ENCODE measurements around the gene ATF2.

ATF2 gene, protein sequence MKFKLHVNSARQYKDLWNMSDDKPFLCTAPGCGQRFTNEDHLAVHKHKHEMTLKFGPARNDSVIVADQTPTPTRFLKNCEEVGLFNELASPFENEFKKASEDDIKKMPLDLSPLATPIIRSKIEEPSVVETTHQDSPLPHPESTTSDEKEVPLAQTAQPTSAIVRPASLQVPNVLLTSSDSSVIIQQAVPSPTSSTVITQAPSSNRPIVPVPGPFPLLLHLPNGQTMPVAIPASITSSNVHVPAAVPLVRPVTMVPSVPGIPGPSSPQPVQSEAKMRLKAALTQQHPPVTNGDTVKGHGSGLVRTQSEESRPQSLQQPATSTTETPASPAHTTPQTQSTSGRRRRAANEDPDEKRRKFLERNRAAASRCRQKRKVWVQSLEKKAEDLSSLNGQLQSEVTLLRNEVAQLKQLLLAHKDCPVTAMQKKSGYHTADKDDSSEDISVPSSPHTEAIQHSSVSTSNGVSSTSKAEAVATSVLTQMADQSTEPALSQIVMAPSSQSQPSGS

DNA sequence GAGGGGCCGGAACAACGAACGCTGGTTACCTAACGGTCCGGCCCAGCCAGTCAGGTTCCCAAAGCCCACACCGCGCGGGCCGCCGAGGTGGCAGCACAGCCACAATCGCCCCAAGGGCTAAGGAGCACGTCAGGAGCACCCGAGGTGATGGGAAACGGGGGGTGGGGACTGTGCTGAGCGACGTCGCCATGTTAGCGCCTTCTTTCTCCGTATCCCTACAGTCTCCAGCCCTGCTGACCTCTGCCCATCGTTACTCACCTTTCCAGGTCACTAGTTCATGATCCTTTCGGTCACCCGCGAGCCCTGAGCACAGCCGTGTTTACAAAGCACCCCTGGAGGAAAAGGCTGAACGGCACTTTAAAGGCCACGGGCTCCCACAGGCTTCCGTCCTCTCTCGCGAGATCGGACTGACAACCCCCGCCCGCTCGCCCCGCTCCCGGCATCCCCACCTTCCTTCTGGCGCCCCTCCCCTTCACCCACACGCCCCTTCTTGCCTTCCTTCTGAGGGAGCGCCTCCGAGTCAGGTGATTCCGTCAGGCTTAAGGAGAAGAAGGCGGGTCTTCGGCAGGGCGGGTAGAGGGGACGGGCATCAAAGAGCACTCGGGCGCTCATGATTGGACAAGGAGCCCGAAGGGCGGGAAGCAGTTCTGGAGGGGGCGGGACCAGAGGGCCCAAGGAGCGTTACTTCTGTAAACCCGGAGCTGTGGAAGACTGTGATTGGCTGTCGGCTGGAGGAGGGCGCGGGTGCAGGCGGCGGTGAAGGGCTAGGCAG lies at the start of gene ATF2:
Gene ATF2, minus strand, starts transcription at position 412 of the 772 bp plus-strand sequence. CDS start 31,760 bp downstream, outside the sequence.
- TF ChIP-seq EZH2phosphoT487 (IDR thresholded peaks at IDR 0.05; ENCODE audit: low read depth), result no peak
- TF ChIP-seq, protein P1, sequence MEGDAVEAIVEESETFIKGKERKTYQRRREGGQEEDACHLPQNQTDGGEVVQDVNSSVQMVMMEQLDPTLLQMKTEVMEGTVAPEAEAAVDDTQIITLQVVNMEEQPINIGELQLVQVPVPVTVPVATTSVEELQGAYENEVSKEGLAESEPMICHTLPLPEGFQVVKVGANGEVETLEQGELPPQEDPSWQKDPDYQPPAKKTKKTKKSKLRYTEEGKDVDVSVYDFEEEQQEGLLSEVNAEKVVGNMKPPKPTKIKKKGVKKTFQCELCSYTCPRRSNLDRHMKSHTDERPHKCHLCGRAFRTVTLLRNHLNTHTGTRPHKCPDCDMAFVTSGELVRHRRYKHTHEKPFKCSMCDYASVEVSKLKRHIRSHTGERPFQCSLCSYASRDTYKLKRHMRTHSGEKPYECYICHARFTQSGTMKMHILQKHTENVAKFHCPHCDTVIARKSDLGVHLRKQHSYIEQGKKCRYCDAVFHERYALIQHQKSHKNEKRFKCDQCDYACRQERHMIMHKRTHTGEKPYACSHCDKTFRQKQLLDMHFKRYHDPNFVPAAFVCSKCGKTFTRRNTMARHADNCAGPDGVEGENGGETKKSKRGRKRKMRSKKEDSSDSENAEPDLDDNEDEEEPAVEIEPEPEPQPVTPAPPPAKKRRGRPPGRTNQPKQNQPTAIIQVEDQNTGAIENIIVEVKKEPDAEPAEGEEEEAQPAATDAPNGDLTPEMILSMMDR (IDR thresholded peaks at IDR 0.05; ENCODE audit: low read depth, low read length), result no peak
- H3K4me2 ChIP-seq (ENCODE audit: low read length), result peak within 1 kb of the TSS; percentile 73
- no peaks in the 10 kb centered on the region for H3K9me3 ChIP-seq (ENCODE audit: insufficient read depth, low read length)
- peak within 1 kb of the TSS; percentile 60 for H3K27ac ChIP-seq (ENCODE audit: low read length)
- peak within 1 kb of the TSS; percentile 85 for H3K9ac ChIP-seq (ENCODE audit: low read length)
- peaks cover 19% of the 10 kb centered on the region for H3K4me1 ChIP-seq (ENCODE audit: low read length)
- H3K4me3 ChIP-seq (ENCODE audit: low read length), result peak within 1 kb of the TSS; percentile 85
- peak within 1 kb of the TSS; percentile 62 for H2AFZ ChIP-seq (ENCODE audit: low read depth, low read length)
- no peaks in the 10 kb centered on the region for H3K27me3 ChIP-seq (ENCODE audit: low read depth, low read length)
- peaks cover 48% of the 10 kb centered on the region for H3K79me2 ChIP-seq (ENCODE audit: low read length)
- peaks cover 20% of the 10 kb centered on the region for H4K20me1 ChIP-seq (ENCODE audit: insufficient read depth, low read length)
- no peaks in the 10 kb centered on the region for H3K36me3 ChIP-seq (replicated peaks; ENCODE audit: low read depth, low read length)

DNA sequence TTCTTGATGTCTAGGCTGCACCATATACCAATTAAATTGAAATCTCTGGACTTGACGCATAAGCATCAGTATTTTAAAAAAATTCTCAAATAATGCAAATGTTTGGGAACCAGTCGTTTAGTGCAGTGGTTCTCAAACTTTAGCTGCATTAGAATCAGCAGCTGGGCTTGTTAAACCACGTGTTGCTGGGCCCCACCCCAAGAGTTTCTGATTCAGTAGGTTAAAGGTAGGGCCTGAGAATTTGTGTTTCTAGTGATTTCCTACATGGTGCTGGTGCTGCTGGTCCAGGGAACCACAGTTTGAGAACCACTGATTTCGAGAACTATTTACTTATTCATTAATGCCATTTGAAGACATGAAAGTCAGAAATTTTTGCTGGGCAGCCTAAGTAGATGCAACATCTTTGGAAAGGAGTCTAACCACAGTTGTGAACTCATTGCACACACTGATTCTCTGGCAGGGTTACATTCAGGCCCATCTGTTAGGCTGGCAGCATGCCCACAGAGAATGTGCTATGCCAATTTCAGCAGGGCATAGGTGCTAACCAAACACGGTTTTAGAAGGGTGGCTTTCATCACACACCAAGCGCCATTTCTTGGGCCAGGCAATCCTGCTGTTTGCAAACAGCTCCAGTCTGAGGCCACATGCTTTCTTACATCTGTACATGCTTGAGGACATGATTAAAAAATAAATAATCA lies 39.9 kb upstream of the ATF2 start:
- H3K4me3 ChIP-seq (ENCODE audit: low read length), result no peak overlapping the region
- H3K27me3 ChIP-seq (ENCODE audit: low read depth, low read length), result no peaks in the 10 kb centered on the region
- peaks cover 8% of the 10 kb centered on the region; the same call in 1 of the 2 replicates for H3K4me1 ChIP-seq (ENCODE audit: low read length)
- H2AFZ ChIP-seq (ENCODE audit: low read depth, low read length), result no peak overlapping the region
- H3K36me3 ChIP-seq (replicated peaks; ENCODE audit: low read depth, low read length), result no peaks in the 10 kb centered on the region
- no peak overlapping the region for H3K4me2 ChIP-seq (ENCODE audit: low read length)
- H3K27ac ChIP-seq (ENCODE audit: low read length), result no peak overlapping the region
- no peaks in the 10 kb centered on the region for H3K79me2 ChIP-seq (ENCODE audit: low read length)
- no peaks in the 10 kb centered on the region for H4K20me1 ChIP-seq (ENCODE audit: insufficient read depth, low read length)
- TF ChIP-seq, protein P1 (IDR thresholded peaks at IDR 0.05; ENCODE audit: low read depth, low read length), result no peak
- TF ChIP-seq EZH2phosphoT487 (IDR thresholded peaks at IDR 0.05; ENCODE audit: low read depth), result no peak
- no peaks in the 10 kb centered on the region for H3K9me3 ChIP-seq (ENCODE audit: insufficient read depth, low read length)
- no peak overlapping the region for H3K9ac ChIP-seq (ENCODE audit: low read length)

DNA sequence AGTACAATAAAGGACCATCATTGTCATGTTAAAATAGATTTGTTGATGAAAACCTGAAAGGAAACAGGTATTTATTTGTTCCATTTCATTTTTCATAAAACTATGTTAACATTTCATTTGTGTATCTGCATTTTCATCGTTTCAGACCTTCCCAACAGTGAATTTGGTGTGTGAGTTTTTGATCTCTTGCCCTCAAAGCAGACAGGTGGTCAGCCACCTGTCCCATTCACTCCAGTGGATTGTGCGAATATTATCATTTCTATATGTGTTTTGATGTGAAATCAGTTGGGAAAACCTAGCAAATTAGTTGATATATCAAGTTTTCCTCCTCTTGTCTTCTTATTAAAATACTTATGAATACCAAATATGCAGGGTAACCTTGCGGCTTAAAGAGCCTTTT lies 38.9 kb upstream of the ATF2 start:
- Histone ChIP-seq H3K79me2 (ENCODE audit: low read length) (no peaks in the 10 kb centered on the region), H3K27me3 (ENCODE audit: low read depth, low read length) (peaks cover 7% of the 10 kb centered on the region), H3K4me1 (ENCODE audit: low read length) (peaks cover 8% of the 10 kb centered on the region; the same call in 1 of the 2 replicates), H3K36me3 (replicated peaks; ENCODE audit: low read depth, low read length) (no peaks in the 10 kb centered on the region), H3K4me3 (ENCODE audit: low read length) (no peak overlapping the region), H2AFZ (ENCODE audit: low read depth, low read length) (no peak overlapping the region), H3K9ac (ENCODE audit: low read length) (no peak overlapping the region), H3K27ac (ENCODE audit: low read length) (no peak overlapping the region), H4K20me1 (ENCODE audit: insufficient read depth, low read length) (no peaks in the 10 kb centered on the region), H3K9me3 (ENCODE audit: insufficient read depth, low read length) (no peaks in the 10 kb centered on the region), H3K4me2 (ENCODE audit: low read length) (no peak overlapping the region)
- no peak for TF ChIP-seq EZH2phosphoT487 (IDR thresholded peaks at IDR 0.05; ENCODE audit: low read depth)
- TF ChIP-seq, protein P1 (IDR thresholded peaks at IDR 0.05; ENCODE audit: low read depth, low read length), result no peak

Data from OCI-LY3 (cell line).